ENCODE measurements around the gene STX8.

STX8 gene

DNA sequence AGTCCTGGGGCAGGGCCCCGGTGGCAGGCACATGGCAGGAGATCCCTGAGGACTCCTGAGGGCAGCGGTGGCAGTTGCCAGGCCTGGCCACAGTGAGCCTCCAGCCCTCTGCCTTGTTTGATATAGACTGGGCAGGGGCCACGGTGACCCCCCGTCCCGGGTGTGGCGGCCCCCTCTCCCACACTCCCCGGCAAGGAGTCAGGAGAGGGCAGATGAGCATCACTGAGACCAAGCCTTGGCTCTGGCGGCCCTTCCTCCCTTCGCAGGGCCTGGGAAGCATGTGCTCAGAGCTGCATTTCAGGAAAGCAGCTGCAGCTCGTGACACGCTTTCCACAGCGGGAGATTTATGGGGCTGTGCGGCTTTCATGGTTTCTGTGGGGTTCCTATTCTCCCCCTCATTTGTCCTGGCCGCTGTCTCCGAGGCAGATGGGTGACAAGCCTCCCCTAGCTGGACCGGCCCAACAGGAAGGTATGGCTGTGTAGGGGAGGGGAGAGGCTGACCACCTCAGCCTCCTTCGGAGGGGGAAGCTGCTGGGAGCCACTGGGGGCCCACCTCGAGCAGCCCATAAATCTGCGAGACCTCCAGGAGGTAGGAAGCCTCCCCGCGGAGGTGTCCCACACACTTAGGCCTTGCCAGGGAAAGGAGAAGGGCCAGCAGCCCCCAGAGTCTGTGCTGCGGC lies 342.9 kb downstream of the STX8 start:
- TF ChIP-seq, protein P1, sequence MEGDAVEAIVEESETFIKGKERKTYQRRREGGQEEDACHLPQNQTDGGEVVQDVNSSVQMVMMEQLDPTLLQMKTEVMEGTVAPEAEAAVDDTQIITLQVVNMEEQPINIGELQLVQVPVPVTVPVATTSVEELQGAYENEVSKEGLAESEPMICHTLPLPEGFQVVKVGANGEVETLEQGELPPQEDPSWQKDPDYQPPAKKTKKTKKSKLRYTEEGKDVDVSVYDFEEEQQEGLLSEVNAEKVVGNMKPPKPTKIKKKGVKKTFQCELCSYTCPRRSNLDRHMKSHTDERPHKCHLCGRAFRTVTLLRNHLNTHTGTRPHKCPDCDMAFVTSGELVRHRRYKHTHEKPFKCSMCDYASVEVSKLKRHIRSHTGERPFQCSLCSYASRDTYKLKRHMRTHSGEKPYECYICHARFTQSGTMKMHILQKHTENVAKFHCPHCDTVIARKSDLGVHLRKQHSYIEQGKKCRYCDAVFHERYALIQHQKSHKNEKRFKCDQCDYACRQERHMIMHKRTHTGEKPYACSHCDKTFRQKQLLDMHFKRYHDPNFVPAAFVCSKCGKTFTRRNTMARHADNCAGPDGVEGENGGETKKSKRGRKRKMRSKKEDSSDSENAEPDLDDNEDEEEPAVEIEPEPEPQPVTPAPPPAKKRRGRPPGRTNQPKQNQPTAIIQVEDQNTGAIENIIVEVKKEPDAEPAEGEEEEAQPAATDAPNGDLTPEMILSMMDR (IDR thresholded peaks at IDR 0.05; ENCODE audit: insufficient read depth, low read depth, low read length, missing control alignments): no peak
- DNase-seq (ENCODE audit: low read depth): no peak
- H3K4me3 ChIP-seq (ENCODE audit: low read length): no peak overlapping the region

DNA sequence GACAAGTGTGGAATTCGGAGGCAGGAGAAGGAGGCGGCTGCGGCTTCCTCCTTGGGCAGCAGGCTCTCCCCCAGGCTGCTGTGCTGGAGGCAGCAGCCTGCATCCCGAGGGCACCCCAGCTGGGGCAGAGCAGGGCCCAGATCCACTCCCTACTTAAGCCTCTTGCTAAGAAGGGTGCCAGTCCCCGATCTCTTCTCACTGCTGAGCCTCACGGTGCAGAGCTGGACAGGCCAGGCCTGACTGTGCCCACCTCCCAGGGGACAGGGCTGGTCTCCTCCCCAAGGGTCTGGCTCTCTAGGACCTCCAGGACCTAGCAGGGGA lies 343.5 kb downstream of the STX8 start:
- TF ChIP-seq, protein P1 (IDR thresholded peaks at IDR 0.05; ENCODE audit: insufficient read depth, low read depth, low read length, missing control alignments): no peak
- H3K4me3 ChIP-seq (ENCODE audit: low read length): no peak overlapping the region
- DNase-seq (ENCODE audit: low read depth): no peak

DNA sequence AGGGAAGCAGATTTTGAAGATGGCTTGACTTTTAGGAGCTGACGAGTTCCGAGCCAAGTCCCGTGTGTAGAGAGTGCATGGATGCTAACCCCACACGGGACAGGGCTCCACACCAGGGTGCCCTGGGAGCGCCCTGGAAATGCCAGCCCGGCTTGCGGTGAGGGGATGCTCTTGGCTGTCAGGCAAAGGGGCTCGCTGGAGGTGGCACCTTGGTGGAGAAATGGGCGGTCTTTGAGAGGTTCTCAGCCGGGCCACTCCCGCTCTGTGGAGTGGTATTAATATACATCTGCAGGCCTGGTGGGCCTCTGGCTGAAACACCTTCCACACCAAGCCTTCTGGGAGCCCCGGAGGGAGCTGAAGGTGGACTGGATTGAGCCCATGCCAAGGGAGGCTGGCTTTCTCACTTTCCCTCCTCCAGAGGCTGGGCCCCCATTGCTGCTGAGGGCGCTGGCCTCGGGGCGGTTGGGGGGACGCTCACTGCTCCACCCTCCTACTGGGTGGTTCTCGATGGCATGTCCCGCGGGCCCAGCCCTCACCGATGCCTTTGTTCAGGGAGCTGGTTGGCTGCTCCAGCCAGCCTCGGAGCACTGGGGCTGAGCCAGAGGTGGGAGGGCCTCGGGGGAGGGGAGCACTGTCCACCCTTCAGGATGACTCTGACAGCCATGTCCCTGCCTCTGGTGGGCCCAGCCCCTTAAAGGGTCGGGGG lies 344.0 kb downstream of the STX8 start:
- DNase-seq (ENCODE audit: low read depth): no peak
- TF ChIP-seq, protein P1 (IDR thresholded peaks at IDR 0.05; ENCODE audit: insufficient read depth, low read depth, low read length, missing control alignments): no peak
- no peak overlapping the region for H3K4me3 ChIP-seq (ENCODE audit: low read length)

- TF ChIP-seq, protein P1 (IDR thresholded peaks at IDR 0.05; ENCODE audit: insufficient read depth, low read depth, low read length, missing control alignments): no peak
- H3K4me3 ChIP-seq (ENCODE audit: low read length): no peak overlapping the region
- no peak for DNase-seq (ENCODE audit: low read depth)
Measured at GRCh38 chr17:9230861-9231260, 344.8 kb downstream of the STX8 start.

GRCh38 chr17:9230346-9230745 lies 345.3 kb downstream of the STX8 start:
- TF ChIP-seq, protein P1 (IDR thresholded peaks at IDR 0.05; ENCODE audit: insufficient read depth, low read depth, low read length, missing control alignments): no peak
- H3K4me3 ChIP-seq (ENCODE audit: low read length): no peak overlapping the region
- DNase-seq (ENCODE audit: low read depth): no peak

DNA sequence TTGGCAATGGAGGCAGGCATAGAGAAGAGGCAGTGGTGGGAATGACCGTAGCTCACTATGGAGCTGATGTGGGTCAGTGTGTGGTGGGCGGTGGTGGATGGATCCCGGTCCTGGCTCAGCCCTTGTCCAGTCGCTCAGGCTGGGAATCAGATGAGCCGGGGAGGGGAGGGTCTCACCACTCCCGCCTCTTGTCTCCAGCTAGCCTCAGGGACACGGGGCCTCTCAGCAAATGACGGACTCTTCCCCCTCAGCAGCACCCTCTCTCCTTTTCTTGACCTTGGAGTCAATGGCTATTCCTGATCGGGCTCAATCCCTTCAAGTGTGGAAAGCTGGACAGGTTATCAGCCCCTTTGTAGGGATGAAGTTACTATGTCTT lies 345.8 kb downstream of the STX8 start:
- DNase-seq (ENCODE audit: low read depth): no peak
- TF ChIP-seq, protein P1 (IDR thresholded peaks at IDR 0.05; ENCODE audit: insufficient read depth, low read depth, low read length, missing control alignments): no peak
- H3K4me3 ChIP-seq (ENCODE audit: low read length): no peak overlapping the region
